ENCODE results near the gene PITPNC1. TPM values are rescaled to one million over a fixed set of nuclear protein-coding genes. Genes with fewer than 3 reads are reported as not detected.
"Not testable (repeated sequence)": the region's sequence is repeated elsewhere in the genome, so short reads cannot be mapped to it uniquely, and the experiment has no call there.

PITPNC1 gene
- total RNA-seq, 4 donors from 2014 or later: 8.0 to 20.4 (median 9.6) TPM

DNA sequence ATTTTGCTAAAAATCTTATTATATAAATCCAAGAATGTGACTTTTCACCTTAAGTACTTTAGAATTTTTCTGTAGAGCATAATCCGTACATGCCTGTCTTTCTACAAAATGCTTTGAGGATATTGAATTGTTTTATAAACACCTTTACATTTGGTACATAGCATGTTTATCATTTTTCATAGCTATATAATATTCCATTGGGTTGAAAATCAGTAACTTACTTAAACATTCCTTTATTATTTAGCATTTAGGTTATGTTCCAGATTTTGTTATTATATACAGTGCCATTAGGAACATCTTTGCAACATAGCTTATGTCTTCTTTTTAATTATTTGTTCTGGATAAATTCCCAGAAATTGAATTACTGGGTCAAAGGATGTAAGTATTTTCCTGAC is 323.6 kb downstream of the PITPNC1 start:
- WGBS, 2 donors: 77 to 85% methylated on average over 1 of the region's 1 CpG
- Histone ChIP-seq H3K27me3 (no peaks in the 10 kb centered on the region), H3K36me3 (no peaks in the 10 kb centered on the region), H3K4me1 (no peaks in the 10 kb centered on the region), H3K9me3 (no peaks in the 10 kb centered on the region), H3K27ac (no peak overlapping the region), H3K4me3 (no peak overlapping the region)
- DNase-seq (ENCODE audit: low spot score in 2 of 2): no peak
- TF ChIP-seq, protein P1, sequence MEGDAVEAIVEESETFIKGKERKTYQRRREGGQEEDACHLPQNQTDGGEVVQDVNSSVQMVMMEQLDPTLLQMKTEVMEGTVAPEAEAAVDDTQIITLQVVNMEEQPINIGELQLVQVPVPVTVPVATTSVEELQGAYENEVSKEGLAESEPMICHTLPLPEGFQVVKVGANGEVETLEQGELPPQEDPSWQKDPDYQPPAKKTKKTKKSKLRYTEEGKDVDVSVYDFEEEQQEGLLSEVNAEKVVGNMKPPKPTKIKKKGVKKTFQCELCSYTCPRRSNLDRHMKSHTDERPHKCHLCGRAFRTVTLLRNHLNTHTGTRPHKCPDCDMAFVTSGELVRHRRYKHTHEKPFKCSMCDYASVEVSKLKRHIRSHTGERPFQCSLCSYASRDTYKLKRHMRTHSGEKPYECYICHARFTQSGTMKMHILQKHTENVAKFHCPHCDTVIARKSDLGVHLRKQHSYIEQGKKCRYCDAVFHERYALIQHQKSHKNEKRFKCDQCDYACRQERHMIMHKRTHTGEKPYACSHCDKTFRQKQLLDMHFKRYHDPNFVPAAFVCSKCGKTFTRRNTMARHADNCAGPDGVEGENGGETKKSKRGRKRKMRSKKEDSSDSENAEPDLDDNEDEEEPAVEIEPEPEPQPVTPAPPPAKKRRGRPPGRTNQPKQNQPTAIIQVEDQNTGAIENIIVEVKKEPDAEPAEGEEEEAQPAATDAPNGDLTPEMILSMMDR (IDR thresholded peaks at IDR 0.05): no peak
- TF ChIP-seq EP300 (IDR thresholded peaks at IDR 0.05) (no peak), POLR2A (IDR thresholded peaks at IDR 0.05) (no peak)

DNA sequence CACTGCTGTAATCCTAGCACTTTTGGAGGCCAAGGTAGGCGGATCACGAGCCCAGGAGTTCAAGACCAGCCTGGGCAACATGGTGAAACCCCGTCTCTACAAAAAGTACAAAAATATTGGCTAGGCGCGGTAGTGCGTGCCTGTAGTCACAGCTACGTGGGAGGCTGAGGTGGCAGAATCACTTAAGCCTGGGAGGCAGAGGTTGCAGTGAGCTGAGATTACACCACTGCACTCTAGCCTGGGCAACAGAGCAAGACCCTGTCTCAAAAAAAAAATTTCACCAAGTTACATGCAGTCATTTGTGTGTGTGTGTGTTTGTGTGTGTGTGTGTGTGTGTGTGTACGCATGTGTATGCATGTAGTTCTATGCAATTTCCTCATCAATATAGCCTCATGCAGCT is 325.8 kb downstream of the PITPNC1 start:
- H3K27ac ChIP-seq; H3K36me3 ChIP-seq; H3K9me3 ChIP-seq; DNase-seq (ENCODE audit: low spot score in 2 of 2); H3K27me3 ChIP-seq; H3K4me1 ChIP-seq; H3K4me3 ChIP-seq: not testable (repeated sequence)
- WGBS, 2 donors: 85 to 92% methylated on average over 8 of the region's 8 CpGs

DNA sequence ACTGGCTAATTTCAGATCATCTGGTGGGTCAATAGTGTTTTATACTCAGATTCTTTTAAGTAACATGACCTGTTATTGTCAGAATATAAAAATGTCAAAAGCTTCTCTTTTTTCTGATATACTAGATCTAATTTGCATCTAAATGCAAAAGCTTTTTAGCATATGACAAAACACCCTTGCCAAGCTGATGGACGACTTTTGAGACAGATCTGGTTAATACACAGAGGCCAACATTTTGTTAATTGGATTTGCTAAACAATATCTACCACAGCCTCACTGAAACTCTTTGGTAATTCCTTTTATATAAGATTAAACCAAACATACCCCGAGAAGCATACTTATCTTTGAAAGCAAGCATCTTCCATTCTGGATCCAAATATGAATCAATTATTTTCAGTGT is 330.4 kb downstream of the PITPNC1 start:
- 66 to 74% methylated on average over 2 of the region's 2 CpGs for WGBS, 2 donors
- H3K9me3 ChIP-seq: no peaks in the 10 kb centered on the region
- no peaks in the 10 kb centered on the region for H3K4me1 ChIP-seq
- H3K27me3 ChIP-seq: no peaks in the 10 kb centered on the region
- no peak for DNase-seq (ENCODE audit: low spot score in 2 of 2)
- no peak overlapping the region for H3K4me3 ChIP-seq
- no peaks in the 10 kb centered on the region for H3K36me3 ChIP-seq
- no peak for TF ChIP-seq EP300 (IDR thresholded peaks at IDR 0.05)
- TF ChIP-seq, protein P1 (IDR thresholded peaks at IDR 0.05): no peak
- no peak for TF ChIP-seq POLR2A (IDR thresholded peaks at IDR 0.05)
- H3K27ac ChIP-seq: no peak overlapping the region

DNA sequence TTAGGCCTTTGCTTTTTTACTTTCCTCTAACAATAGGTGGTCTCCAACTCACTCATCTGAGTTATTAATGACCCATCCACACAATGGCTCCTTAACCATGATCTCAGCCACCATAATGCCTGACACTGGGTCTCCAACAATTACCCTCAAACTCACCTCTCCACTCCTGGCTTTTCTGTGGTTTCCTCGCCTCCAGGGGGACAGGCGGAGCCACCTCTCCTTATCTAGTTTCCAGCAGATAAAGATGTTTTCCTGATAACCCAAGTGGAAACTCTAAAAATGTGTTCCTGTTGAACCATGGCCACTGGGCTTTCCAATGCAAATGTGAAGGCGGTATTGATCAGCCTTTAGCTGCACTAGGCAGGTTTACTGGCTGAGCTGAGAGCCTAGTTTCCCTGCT is 331.3 kb downstream of the PITPNC1 start:
- no peak overlapping the region for H3K4me3 ChIP-seq
- no peak for TF ChIP-seq EP300 (IDR thresholded peaks at IDR 0.05)
- no peak for TF ChIP-seq POLR2A (IDR thresholded peaks at IDR 0.05)
- TF ChIP-seq, protein P1 (IDR thresholded peaks at IDR 0.05): no peak
- no peaks in the 10 kb centered on the region for H3K4me1 ChIP-seq
- no peak overlapping the region for H3K27ac ChIP-seq
- no peaks in the 10 kb centered on the region for H3K27me3 ChIP-seq
- WGBS, 2 donors: 90% methylated on average over 3 of the region's 3 CpGs
- no peaks in the 10 kb centered on the region for H3K36me3 ChIP-seq
- H3K9me3 ChIP-seq: no peaks in the 10 kb centered on the region
- no peak for DNase-seq (ENCODE audit: low spot score in 2 of 2)

DNA sequence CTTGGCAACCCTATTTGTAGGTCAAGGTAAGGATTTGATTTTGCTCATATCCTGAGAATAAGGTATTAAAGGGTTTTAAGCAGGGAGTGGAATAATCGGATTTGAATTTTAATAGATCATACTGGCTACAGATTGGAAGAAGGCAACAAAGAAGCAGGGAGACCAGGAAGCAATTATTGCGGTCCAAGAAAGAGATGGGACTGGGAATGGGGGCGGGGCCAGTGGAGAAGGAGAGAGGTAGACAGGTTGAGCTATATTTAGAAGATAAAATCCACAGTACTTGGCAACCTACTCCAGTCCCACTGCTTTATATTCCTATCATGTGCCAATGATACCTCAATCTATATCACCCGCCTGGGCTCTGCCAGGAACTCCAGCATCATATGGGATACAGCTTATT is 334.8 kb downstream of the PITPNC1 start:
- H3K9me3 ChIP-seq: no peaks in the 10 kb centered on the region
- H3K36me3 ChIP-seq: no peaks in the 10 kb centered on the region
- TF ChIP-seq POLR2A (IDR thresholded peaks at IDR 0.05) (no peak), EP300 (IDR thresholded peaks at IDR 0.05) (no peak)
- TF ChIP-seq, protein P1 (IDR thresholded peaks at IDR 0.05): no peak
- H3K4me3 ChIP-seq: no peak overlapping the region
- H3K27ac ChIP-seq: no peak overlapping the region
- 75 to 78% methylated on average over 4 of the region's 4 CpGs for WGBS, 2 donors
- peaks cover 0 to under 1% (median under 1%) of the 10 kb centered on the region in 4 donors for H3K4me1 ChIP-seq
- H3K27me3 ChIP-seq: no peaks in the 10 kb centered on the region
- DNase-seq (ENCODE audit: low spot score in 2 of 2): no peak

DNA sequence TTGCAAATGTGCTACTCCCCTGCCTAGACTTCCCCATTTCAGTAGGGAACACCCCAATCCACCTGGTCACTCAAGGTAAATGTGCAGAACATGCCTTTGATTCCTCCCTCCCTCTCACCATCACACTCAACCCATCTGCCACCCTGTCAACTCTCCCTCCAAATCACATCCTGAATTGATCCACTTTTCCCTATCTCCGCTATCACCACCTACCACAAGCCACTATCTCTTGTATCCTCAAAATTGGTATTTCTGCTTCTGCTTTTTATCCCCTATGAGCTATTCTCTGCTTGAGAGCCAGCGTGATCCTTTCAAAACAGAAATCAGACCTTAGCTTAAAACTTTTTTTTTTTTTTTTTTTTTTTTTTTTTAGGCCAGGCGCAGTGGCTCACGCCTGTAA is 335.3 kb downstream of the PITPNC1 start:
- WGBS, 2 donors: 93 to 94% methylated on average over 4 of the region's 4 CpGs
- no peaks in the 10 kb centered on the region for H3K27me3 ChIP-seq
- no peak overlapping the region for H3K27ac ChIP-seq
- H3K4me3 ChIP-seq: no peak overlapping the region
- TF ChIP-seq POLR2A (IDR thresholded peaks at IDR 0.05) (no peak), EP300 (IDR thresholded peaks at IDR 0.05) (no peak)
- TF ChIP-seq, protein P1 (IDR thresholded peaks at IDR 0.05): no peak
- no peaks in the 10 kb centered on the region for H3K36me3 ChIP-seq
- H3K9me3 ChIP-seq: no peaks in the 10 kb centered on the region
- no peak for DNase-seq (ENCODE audit: low spot score in 2 of 2)
- peaks cover 0 to 4% (median 2%) of the 10 kb centered on the region in 4 donors for H3K4me1 ChIP-seq

Measured in tibial nerve (tissue), 4 donors.